Right lobe of liver (tissue), 4 donors: Measurements from ENCODE around the gene CD58.
"Not testable (repeated sequence)": the region's sequence is repeated elsewhere in the genome, so short reads cannot be mapped to it uniquely, and the experiment has no call there.

Experiments
- CTCF ChIP-seq, 4 donors: fragments of 200-600 bp in 3 of 4; fragments of 450-650 bp in 1 of 4; IDR thresholded peaks; one replicate each; pipeline versions ENCODE4 v1.5.1 to v1.8.0; 2016 to 2022; ENCODE audit warnings: antibody characterized with exemption in 4 of 4, mild to moderate bottlenecking in 2 of 4
- POLR2A ChIP-seq: fragments of 450-650 bp; IDR thresholded peaks from one replicate; pipeline ENCODE4 v1.6.1; 2017; ENCODE audit warnings: antibody characterized with exemption, mild to moderate bottlenecking
- donor health status: DM: no; HTN: no; CAD: no.
- donor health status: DM: no; HTN: no; CAD: no.
- donor health status: DM: no; HTN: yes; CAD: no.

DNA sequence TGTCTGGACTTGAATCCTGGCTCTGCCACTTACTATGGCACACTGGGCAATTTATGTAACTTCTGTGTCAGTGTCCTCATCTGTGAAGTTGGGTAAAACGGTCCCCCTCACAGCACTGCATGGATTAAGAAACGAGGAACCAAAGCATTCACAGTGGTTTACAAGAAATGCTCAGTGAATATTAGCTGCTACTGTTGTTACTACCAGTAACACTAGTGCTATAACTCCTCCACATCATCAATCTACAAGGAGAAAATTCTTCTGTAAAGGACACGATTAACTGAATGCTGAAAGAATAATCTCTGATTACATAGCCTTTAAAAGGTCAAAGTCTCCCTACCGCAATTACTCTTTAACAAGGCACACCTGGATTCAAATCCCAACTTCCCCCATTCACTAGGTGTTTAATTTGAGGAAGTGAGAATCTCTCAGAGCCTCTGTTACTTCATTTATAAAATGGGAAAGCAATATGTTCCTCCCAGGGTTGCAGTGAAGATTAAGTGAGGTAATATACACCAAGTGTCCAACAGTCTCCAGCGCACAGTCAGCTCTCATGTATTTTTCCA, 26.0 kb upstream of the CD58 start:
- TF ChIP-seq CTCF (IDR thresholded peaks at IDR 0.05); POLR2A: not testable (repeated sequence)
